Stimulated activated CD8-positive, alpha-beta memory T cell treated with anti-CD3 and anti-CD28 coated beads, Interleukin-12 subunit alpha, Interleukin-12 subunit beta, amount 100 ng/mL, for 24 hours (primary cell): ENCODE data around the gene MAP3K2.

Experiments
- DNase-seq: peaks from one replicate; pipeline ENCODE4 v3.0.0-alpha.2; 2020; ENCODE audit errors: extremely low read depth

MAP3K2 gene

GRCh38 chr2:127293748-127294562 lies 93.8 kb downstream of the MAP3K2 start, which contains the start of gene ERCC3:
TSS of gene ERCC3 (minus strand) at chr2:127294144. CDS start at chr2:127294081, 63 bp downstream.
- DNase-seq = peak; percentile 57

- no peak for DNase-seq
Observed at GRCh38 chr2:127293386-127293747, 94.4 kb downstream of the MAP3K2 start.

- DNase-seq = no peak
Observed at GRCh38 chr2:127288274-127288673, 99.5 kb downstream of the MAP3K2 start.

- no peak for DNase-seq
Observed at GRCh38 chr2:127283275-127283674, 104.5 kb downstream of the MAP3K2 start.

GRCh38 chr2:127280693-127281092 lies 107.1 kb downstream of the MAP3K2 start:
- DNase-seq = no peak

GRCh38 chr2:127279781-127280180 lies 108.0 kb downstream of the MAP3K2 start:
- DNase-seq = no peak

- DNase-seq = no peak
Observed at GRCh38 chr2:127278959-127279358, 108.8 kb downstream of the MAP3K2 start.

- no peak for DNase-seq
Observed at GRCh38 chr2:127277028-127277427, 110.7 kb downstream of the MAP3K2 start.

GRCh38 chr2:127275789-127276188 lies 112.0 kb downstream of the MAP3K2 start:
- DNase-seq = no peak

- no peak for DNase-seq
Observed at GRCh38 chr2:127275356-127275755, 112.4 kb downstream of the MAP3K2 start.

- DNase-seq = no peak
Observed at GRCh38 chr2:127270663-127271062, 117.1 kb downstream of the MAP3K2 start.

- DNase-seq = no peak
Observed at GRCh38 chr2:127261804-127262406, 125.9 kb downstream of the MAP3K2 start.

GRCh38 chr2:127259355-127259754 lies 128.4 kb downstream of the MAP3K2 start:
- no peak for DNase-seq

GRCh38 chr2:127256866-127257265 lies 130.9 kb downstream of the MAP3K2 start:
- DNase-seq = no peak

GRCh38 chr2:127256381-127256780 lies 131.4 kb downstream of the MAP3K2 start:
- no peak for DNase-seq

- DNase-seq = no peak
Observed at GRCh38 chr2:127255721-127256120, 132.1 kb downstream of the MAP3K2 start.

- no peak for DNase-seq
Observed at GRCh38 chr2:127255146-127255545, 132.6 kb downstream of the MAP3K2 start.

GRCh38 chr2:127254386-127254981 lies 133.3 kb downstream of the MAP3K2 start:
- no peak for DNase-seq
